HG03354 (cell line): Measurements from ENCODE around the gene ETHE1.
A peak's percentile ranks its signal among the peaks of the same experiment; 100 is the strongest.

ENCODE experiments used
- ATAC-seq: cut with Tn5 transposase; IDR thresholded peaks from one replicate; pipeline ENCODE4 v1.9.1; 2021; ENCODE audit warnings: mild to moderate bottlenecking; ENCODE audit not compliant: unreplicated experiment, poor library complexity, severe bottlenecking

Gene ETHE1

GRCh38 chr19:43499042-43499441 is 28.0 kb downstream of the ETHE1 start:
- no peak for ATAC-seq

- ATAC-seq, result no peak
Observed at GRCh38 chr19:43498233-43498842, 28.7 kb downstream of the ETHE1 start.

GRCh38 chr19:43496960-43497359 is 30.0 kb downstream of the ETHE1 start:
- ATAC-seq, result no peak

- ATAC-seq, result no peak
Observed at GRCh38 chr19:43495082-43495481, 31.9 kb downstream of the ETHE1 start.

- no peak for ATAC-seq
Observed at GRCh38 chr19:43490759-43491158, 36.2 kb downstream of the ETHE1 start.

- no peak for ATAC-seq
Observed at GRCh38 chr19:43489979-43490599, 36.9 kb downstream of the ETHE1 start.

- ATAC-seq, result no peak
Observed at GRCh38 chr19:43489310-43489709, 37.7 kb downstream of the ETHE1 start.

- ATAC-seq, result no peak
Observed at GRCh38 chr19:43488179-43488578, 38.8 kb downstream of the ETHE1 start.

GRCh38 chr19:43486412-43486811 is 40.6 kb downstream of the ETHE1 start:
- ATAC-seq, result no peak

GRCh38 chr19:43485951-43486350 is 41.0 kb downstream of the ETHE1 start:
- ATAC-seq, result no peak

- ATAC-seq, result no peak
Observed at GRCh38 chr19:43483281-43483680, 43.7 kb downstream of the ETHE1 start.

GRCh38 chr19:43482193-43482592 is 44.8 kb downstream of the ETHE1 start:
- ATAC-seq, result no peak

GRCh38 chr19:43481701-43482100 is 45.3 kb downstream of the ETHE1 start:
- no peak for ATAC-seq

- ATAC-seq, result no peak
Observed at GRCh38 chr19:43480574-43480973, 46.4 kb downstream of the ETHE1 start.

GRCh38 chr19:43479961-43480561 is 46.9 kb downstream of the ETHE1 start:
- no peak for ATAC-seq

- no peak for ATAC-seq
Observed at GRCh38 chr19:43479226-43479625, 47.8 kb downstream of the ETHE1 start.

- ATAC-seq, result no peak
Observed at GRCh38 chr19:43478323-43478722, 48.7 kb downstream of the ETHE1 start.

GRCh38 chr19:43476606-43477005 is 50.4 kb downstream of the ETHE1 start:
- no peak for ATAC-seq

- peak; percentile 64 for ATAC-seq
Observed at GRCh38 chr19:43474986-43475705, 51.9 kb downstream of the ETHE1 start.

- ATAC-seq, result no peak
Observed at GRCh38 chr19:43474487-43474886, 52.5 kb downstream of the ETHE1 start.

- ATAC-seq, result no peak
Observed at GRCh38 chr19:43471091-43471490, 55.9 kb downstream of the ETHE1 start.
